ENCODE measurements around the gene KIF21B.

DNA sequence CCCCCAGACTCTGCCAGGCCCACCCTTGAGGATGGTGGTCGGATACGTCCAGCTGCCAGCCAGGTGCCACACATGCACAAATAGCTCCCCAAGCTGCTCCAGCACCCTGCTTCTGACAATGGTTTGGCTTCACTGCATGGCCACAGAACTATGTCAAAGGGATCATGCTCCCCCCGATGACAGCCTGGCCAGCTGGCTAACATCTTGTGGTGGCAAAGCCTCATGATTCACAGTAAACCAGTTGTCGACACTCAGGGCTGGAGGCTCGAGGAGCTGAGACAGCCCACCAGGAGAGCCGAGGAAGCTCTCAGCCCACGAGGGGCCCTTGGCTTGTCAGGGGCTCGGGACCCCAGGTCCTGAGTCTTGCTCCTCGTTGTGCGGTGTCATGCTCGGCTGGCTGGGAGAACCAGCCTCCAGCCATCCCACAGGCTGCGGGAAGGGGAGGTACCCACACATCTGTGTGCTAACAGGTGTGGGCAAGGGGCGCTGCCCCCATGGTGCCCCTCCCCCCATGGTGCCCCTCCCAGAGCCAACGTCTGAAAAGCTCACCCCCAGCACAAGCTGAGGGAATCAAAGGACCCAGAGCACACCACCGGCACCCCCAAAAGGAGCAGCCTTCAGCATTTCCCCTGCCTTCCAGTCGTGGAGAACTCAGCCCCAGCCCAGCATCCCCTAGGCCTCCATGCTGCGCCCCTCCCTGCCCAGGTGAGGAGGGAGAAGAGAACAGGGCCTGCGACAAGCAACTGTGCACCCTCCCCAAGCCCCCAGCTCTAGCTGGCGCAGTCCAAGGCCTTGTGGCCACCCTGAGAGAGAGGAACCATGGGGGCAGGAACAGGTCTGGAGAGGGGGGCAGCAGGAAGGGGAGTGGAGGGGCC is 41.2 kb downstream of the KIF21B start:
- TF ChIP-seq, protein P1, sequence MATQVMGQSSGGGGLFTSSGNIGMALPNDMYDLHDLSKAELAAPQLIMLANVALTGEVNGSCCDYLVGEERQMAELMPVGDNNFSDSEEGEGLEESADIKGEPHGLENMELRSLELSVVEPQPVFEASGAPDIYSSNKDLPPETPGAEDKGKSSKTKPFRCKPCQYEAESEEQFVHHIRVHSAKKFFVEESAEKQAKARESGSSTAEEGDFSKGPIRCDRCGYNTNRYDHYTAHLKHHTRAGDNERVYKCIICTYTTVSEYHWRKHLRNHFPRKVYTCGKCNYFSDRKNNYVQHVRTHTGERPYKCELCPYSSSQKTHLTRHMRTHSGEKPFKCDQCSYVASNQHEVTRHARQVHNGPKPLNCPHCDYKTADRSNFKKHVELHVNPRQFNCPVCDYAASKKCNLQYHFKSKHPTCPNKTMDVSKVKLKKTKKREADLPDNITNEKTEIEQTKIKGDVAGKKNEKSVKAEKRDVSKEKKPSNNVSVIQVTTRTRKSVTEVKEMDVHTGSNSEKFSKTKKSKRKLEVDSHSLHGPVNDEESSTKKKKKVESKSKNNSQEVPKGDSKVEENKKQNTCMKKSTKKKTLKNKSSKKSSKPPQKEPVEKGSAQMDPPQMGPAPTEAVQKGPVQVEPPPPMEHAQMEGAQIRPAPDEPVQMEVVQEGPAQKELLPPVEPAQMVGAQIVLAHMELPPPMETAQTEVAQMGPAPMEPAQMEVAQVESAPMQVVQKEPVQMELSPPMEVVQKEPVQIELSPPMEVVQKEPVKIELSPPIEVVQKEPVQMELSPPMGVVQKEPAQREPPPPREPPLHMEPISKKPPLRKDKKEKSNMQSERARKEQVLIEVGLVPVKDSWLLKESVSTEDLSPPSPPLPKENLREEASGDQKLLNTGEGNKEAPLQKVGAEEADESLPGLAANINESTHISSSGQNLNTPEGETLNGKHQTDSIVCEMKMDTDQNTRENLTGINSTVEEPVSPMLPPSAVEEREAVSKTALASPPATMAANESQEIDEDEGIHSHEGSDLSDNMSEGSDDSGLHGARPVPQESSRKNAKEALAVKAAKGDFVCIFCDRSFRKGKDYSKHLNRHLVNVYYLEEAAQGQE (IDR thresholded peaks at IDR 0.05; ENCODE audit: insufficient read depth in 1 of 2, low read depth in 2 of 2, low read length in 2 of 2): no peak
- no peak for TF ChIP-seq POLR2AphosphoS5 (IDR thresholded peaks at IDR 0.05; ENCODE audit: low read depth, low read length)

Data from PFSK-1 (cell line).